H9 (cell line): ENCODE data around the gene RAET1L. TPM values are rescaled to one million over a fixed set of nuclear protein-coding genes. Genes with fewer than 3 reads are reported as not detected.

ENCODE experiments used
- DNase-seq: peaks from one replicate; pipeline ENCODE4 v3.0.0-alpha.2; 2017
- H2AFZ ChIP-seq: one replicate; pipeline ENCODE4 v1.6.1; 2013; ENCODE audit warnings: mild to moderate bottlenecking, low read length, control low read depth, moderate library complexity
- H2AK5ac ChIP-seq: 2 replicates; pipeline ENCODE4 v1.6.1; 2013; ENCODE audit warnings: low read length, control low read depth, mixed read lengths; ENCODE audit not compliant: insufficient read length
- H2BK120ac ChIP-seq: one replicate; pipeline ENCODE4 v1.6.1; 2013; ENCODE audit warnings: low read depth, mild to moderate bottlenecking, low read length, control low read depth, inconsistent platforms; ENCODE audit not compliant: poor library complexity, severe bottlenecking
- H2BK12ac ChIP-seq: 2 replicates; pipeline ENCODE4 v1.6.1; 2013; ENCODE audit warnings: low read length, control low read depth, mixed read lengths, low read depth; ENCODE audit not compliant: insufficient read length
- H2BK15ac ChIP-seq: 2 replicates; pipeline ENCODE4 v1.6.1; 2013; ENCODE audit warnings: low read depth, low read length, control low read depth
- H2BK20ac ChIP-seq: one replicate; pipeline ENCODE4 v1.6.1; 2013; ENCODE audit warnings: low read depth, mild to moderate bottlenecking, low read length, control low read depth, inconsistent platforms; ENCODE audit not compliant: poor library complexity, severe bottlenecking
- H2BK5ac ChIP-seq: 2 replicates; pipeline ENCODE4 v1.6.1; 2013; ENCODE audit warnings: low read length, control low read depth, mixed read lengths; ENCODE audit not compliant: insufficient read length
- H3K14ac ChIP-seq: 2 replicates; pipeline ENCODE4 v1.6.1; 2013; ENCODE audit warnings: low read length, control low read depth; ENCODE audit not compliant: insufficient read depth
- H3K18ac ChIP-seq: 2 replicates; pipeline ENCODE4 v1.6.1; 2013; ENCODE audit warnings: low read depth, mild to moderate bottlenecking, mixed read lengths, low read length, control low read depth; ENCODE audit not compliant: insufficient read length
- H3K23ac ChIP-seq: 2 replicates; pipeline ENCODE4 v1.6.1; 2013; ENCODE audit warnings: low read length, control low read depth, mixed read lengths, low read depth; ENCODE audit not compliant: insufficient read length
- H3K23me2 ChIP-seq: 2 replicates; pipeline ENCODE4 v1.6.1; 2013; ENCODE audit warnings: low read depth, mild to moderate bottlenecking, mixed read lengths, low read length, control low read depth; ENCODE audit not compliant: insufficient read length, poor library complexity, severe bottlenecking
- H3K27ac ChIP-seq: 2 replicates; pipeline ENCODE4 v1.5.1; 2013; ENCODE audit warnings: low read length, control low read depth, mixed read lengths, low read depth; ENCODE audit not compliant: insufficient read length
- H3K27me3 ChIP-seq: 2 replicates; pipeline ENCODE4 v1.6.1; 2013; ENCODE audit warnings: low read length, control low read depth, inconsistent platforms; ENCODE audit not compliant: insufficient read depth
- H3K4ac ChIP-seq: 2 replicates; pipeline ENCODE4 v1.6.1; 2013; ENCODE audit warnings: low read depth, mild to moderate bottlenecking, control low read depth, inconsistent platforms, low read length, moderate library complexity
- H3K4me1 ChIP-seq: 2 replicates; pipeline ENCODE4 v1.6.1; 2013; ENCODE audit warnings: low read length, control low read depth, inconsistent platforms; ENCODE audit not compliant: insufficient read depth
- H3K4me2 ChIP-seq: 2 replicates; pipeline ENCODE4 v1.6.1; 2013; ENCODE audit warnings: low read length, control low read depth, mixed read lengths; ENCODE audit not compliant: insufficient read length, insufficient read depth
- H3K56ac ChIP-seq: 2 replicates; pipeline ENCODE4 v1.6.1; 2013; ENCODE audit warnings: low read depth, mild to moderate bottlenecking, mixed read lengths, low read length, control low read depth; ENCODE audit not compliant: insufficient read length
- H3K79me1 ChIP-seq: 2 replicates; pipeline ENCODE4 v1.6.1; 2013; ENCODE audit warnings: low read depth, mild to moderate bottlenecking, moderate library complexity, low read length, control low read depth, inconsistent platforms; ENCODE audit not compliant: insufficient read depth, poor library complexity, severe bottlenecking
- H3K79me2 ChIP-seq: 2 replicates; pipeline ENCODE4 v1.6.1; 2013; ENCODE audit warnings: low read length, control low read depth, inconsistent platforms; ENCODE audit not compliant: insufficient read depth
- H3K9ac ChIP-seq: 2 replicates; pipeline ENCODE4 v1.6.1; 2013; ENCODE audit warnings: low read length, control low read depth, mixed read lengths; ENCODE audit not compliant: insufficient read length; ENCODE audit errors: extremely low read depth
- H3K9me3 ChIP-seq: one replicate; pipeline ENCODE4 v1.6.1; 2013; ENCODE audit warnings: low read depth, low read length, inconsistent platforms; ENCODE audit not compliant: control insufficient read depth
- H3T11ph ChIP-seq: one replicate; pipeline ENCODE4 v1.6.1; 2013; ENCODE audit warnings: mild to moderate bottlenecking, low read length, control low read depth, inconsistent platforms
- H4K20me1 ChIP-seq: one replicate; pipeline ENCODE4 v1.6.1; 2013; ENCODE audit not compliant: control insufficient read depth, insufficient read length, insufficient read depth
- H4K5ac ChIP-seq: 2 replicates; pipeline ENCODE4 v1.6.1; 2013; ENCODE audit warnings: low read depth, mild to moderate bottlenecking, mixed read lengths, low read length, control low read depth; ENCODE audit not compliant: insufficient read length
- H4K8ac ChIP-seq: replicated peaks from 2 replicates; pipeline ENCODE4 v1.6.1; 2013; ENCODE audit warnings: low read length, control low read depth, mixed read lengths, low read depth; ENCODE audit not compliant: insufficient read length
- H4K91ac ChIP-seq: 2 replicates; pipeline ENCODE4 v1.6.1; 2013; ENCODE audit warnings: low read depth, mild to moderate bottlenecking, moderate library complexity, mixed read lengths, low read length, control low read depth; ENCODE audit not compliant: insufficient read length
- H3K27ac Mint-ChIP-seq, 3 experiments: 2 replicates in 2 of 3; 3 replicates in 1 of 3; pipeline ENCODE4 v1.8.0; 2020 to 2021; ENCODE audit warnings: mixed read lengths in 3 of 3, mild to moderate bottlenecking in 1 of 3, moderate library complexity in 1 of 3
- H3K27me3 Mint-ChIP-seq: 2 replicates; pipeline ENCODE4 v1.8.0; 2021; ENCODE audit warnings: low read depth, mild to moderate bottlenecking, moderate library complexity, mixed read lengths
- H3K36me3 Mint-ChIP-seq, 3 experiments: 2 replicates in 2 of 3; 3 replicates in 1 of 3; pipeline ENCODE4 v1.8.0; 2020 to 2021; ENCODE audit warnings: low read depth in 3 of 3, mixed read lengths in 3 of 3; ENCODE audit not compliant: insufficient read depth in 1 of 3
- H3K4me1 Mint-ChIP-seq, 2 experiments: 2 replicates each; pipeline ENCODE4 v1.8.0; 2020; ENCODE audit warnings: mixed read lengths in 2 of 2
- H3K4me3 Mint-ChIP-seq, 2 experiments: 2 replicates in 1 of 2; 3 replicates in 1 of 2; pipeline ENCODE4 v1.8.0; 2020 to 2021; ENCODE audit warnings: mild to moderate bottlenecking in 2 of 2, mixed read lengths in 2 of 2, moderate library complexity in 1 of 2
- H3K9me3 Mint-ChIP-seq, 2 experiments: 2 replicates in 1 of 2; 3 replicates in 1 of 2; pipeline ENCODE4 v1.8.0; 2020; ENCODE audit warnings: mild to moderate bottlenecking in 2 of 2, mixed read lengths in 2 of 2, moderate library complexity in 1 of 2
- CTCF ChIP-seq: fragments of 200-600 bp; sonication (generic); conservative IDR thresholded peaks from 3 replicates; pipeline ENCODE4 v1.8.0; 2021; ENCODE audit warnings: antibody characterized with exemption, mild to moderate bottlenecking
- WGBS: extraction: QIAGEN DNeasy Blood & Tissue Kit; methylation state at CpG from one replicate; pipeline ENCODE4 v1.1.7; 2013; ENCODE audit warnings: missing lambda C conversion rate, low lambda C conversion rate, mixed read lengths; ENCODE audit not compliant: insufficient read length; ENCODE audit errors: extremely low coverage; 5-methylcytosine and 5-hydroxymethylcytosine counted together
- total RNA-seq: library from RNA; stranded (reverse); gene quantifications from 2 replicates; pipeline ENCODE4 v1.2.1, GENCODE V29; 2021

The RAET1L gene
- total RNA-seq, 1 experiment from 2014 or later: not detected

GRCh38 chr6:150048099-150048498, 22.8 kb upstream of the RAET1L start:
- Mint-ChIP-seq H3K36me3 (peaks cover 0 to 3% (median 0%) of the 10 kb centered on the region in 3 experiments; a peak in 2 of 7 replicates), H3K9me3 (peaks cover 12 to 14% of the 10 kb centered on the region in 2 experiments), H3K27ac (no peak overlapping the region), H3K27me3 (peaks cover 55% of the 10 kb centered on the region), H3K4me3 (no peak overlapping the region), H3K4me1 (no peaks in the 10 kb centered on the region)
- no peak overlapping the region for H3K27ac ChIP-seq
- H4K5ac ChIP-seq: no peak overlapping the region
- TF ChIP-seq CTCF: no peak
- H3K23ac ChIP-seq: no peak overlapping the region
- H3K9ac ChIP-seq: no peak overlapping the region
- no peak overlapping the region for H3T11ph ChIP-seq
- H2BK5ac ChIP-seq: no peak overlapping the region
- no peaks in the 10 kb centered on the region for H3K79me2 ChIP-seq
- H3K14ac ChIP-seq: no peak overlapping the region
- no peak overlapping the region for H3K18ac ChIP-seq
- H3K56ac ChIP-seq: no peak overlapping the region
- H3K27me3 ChIP-seq: no peaks in the 10 kb centered on the region; the same call in 1 of the 2 replicates
- H2BK15ac ChIP-seq: no peak overlapping the region
- no peak overlapping the region for H2AK5ac ChIP-seq
- no peak overlapping the region for H4K8ac ChIP-seq
- H3K4me2 ChIP-seq: no peak overlapping the region
- H2BK20ac ChIP-seq: no peak overlapping the region
- H2BK12ac ChIP-seq: no peak overlapping the region
- no CpG with 5 or more reads among the region's 4 CpGs for WGBS
- no peaks in the 10 kb centered on the region for H3K9me3 ChIP-seq
- no peaks in the 10 kb centered on the region for H3K4me1 ChIP-seq
- no peaks in the 10 kb centered on the region for H4K20me1 ChIP-seq
- H3K79me1 ChIP-seq: no peaks in the 10 kb centered on the region
- H3K4ac ChIP-seq: no peak overlapping the region
- no peak overlapping the region for H4K91ac ChIP-seq
- no peak overlapping the region for H2AFZ ChIP-seq
- DNase-seq: no peak
- H2BK120ac ChIP-seq: no peak overlapping the region
- no peaks in the 10 kb centered on the region for H3K23me2 ChIP-seq
